H9 (cell line): Measurements from ENCODE around the gene SPSB4. TPM values are rescaled to one million over a fixed set of nuclear protein-coding genes. Genes with fewer than 3 reads are reported as not detected.
A peak's percentile ranks its signal among the peaks of the same experiment; 100 is the strongest.
"Not testable (repeated sequence)": the region's sequence is repeated elsewhere in the genome, so short reads cannot be mapped to it uniquely, and the experiment has no call there.

Source experiments
- DNase-seq: peaks from one replicate; pipeline ENCODE4 v3.0.0-alpha.2; 2017
- H2AFZ ChIP-seq: one replicate; pipeline ENCODE4 v1.6.1; 2013; ENCODE audit warnings: mild to moderate bottlenecking, low read length, control low read depth, moderate library complexity
- H2AK5ac ChIP-seq: 2 replicates; pipeline ENCODE4 v1.6.1; 2013; ENCODE audit warnings: low read length, control low read depth, mixed read lengths; ENCODE audit not compliant: insufficient read length
- H2BK120ac ChIP-seq: one replicate; pipeline ENCODE4 v1.6.1; 2013; ENCODE audit warnings: low read depth, mild to moderate bottlenecking, low read length, control low read depth, inconsistent platforms; ENCODE audit not compliant: poor library complexity, severe bottlenecking
- H2BK12ac ChIP-seq: 2 replicates; pipeline ENCODE4 v1.6.1; 2013; ENCODE audit warnings: low read length, control low read depth, mixed read lengths, low read depth; ENCODE audit not compliant: insufficient read length
- H2BK15ac ChIP-seq: 2 replicates; pipeline ENCODE4 v1.6.1; 2013; ENCODE audit warnings: low read depth, low read length, control low read depth
- H2BK20ac ChIP-seq: one replicate; pipeline ENCODE4 v1.6.1; 2013; ENCODE audit warnings: low read depth, mild to moderate bottlenecking, low read length, control low read depth, inconsistent platforms; ENCODE audit not compliant: poor library complexity, severe bottlenecking
- H2BK5ac ChIP-seq: 2 replicates; pipeline ENCODE4 v1.6.1; 2013; ENCODE audit warnings: low read length, control low read depth, mixed read lengths; ENCODE audit not compliant: insufficient read length
- H3K14ac ChIP-seq: 2 replicates; pipeline ENCODE4 v1.6.1; 2013; ENCODE audit warnings: low read length, control low read depth; ENCODE audit not compliant: insufficient read depth
- H3K18ac ChIP-seq: 2 replicates; pipeline ENCODE4 v1.6.1; 2013; ENCODE audit warnings: low read depth, mild to moderate bottlenecking, mixed read lengths, low read length, control low read depth; ENCODE audit not compliant: insufficient read length
- H3K23ac ChIP-seq: 2 replicates; pipeline ENCODE4 v1.6.1; 2013; ENCODE audit warnings: low read length, control low read depth, mixed read lengths, low read depth; ENCODE audit not compliant: insufficient read length
- H3K23me2 ChIP-seq: 2 replicates; pipeline ENCODE4 v1.6.1; 2013; ENCODE audit warnings: low read depth, mild to moderate bottlenecking, mixed read lengths, low read length, control low read depth; ENCODE audit not compliant: insufficient read length, poor library complexity, severe bottlenecking
- H3K27ac ChIP-seq: 2 replicates; pipeline ENCODE4 v1.5.1; 2013; ENCODE audit warnings: low read length, control low read depth, mixed read lengths, low read depth; ENCODE audit not compliant: insufficient read length
- H3K27me3 ChIP-seq: 2 replicates; pipeline ENCODE4 v1.6.1; 2013; ENCODE audit warnings: low read length, control low read depth, inconsistent platforms; ENCODE audit not compliant: insufficient read depth
- H3K4ac ChIP-seq: 2 replicates; pipeline ENCODE4 v1.6.1; 2013; ENCODE audit warnings: low read depth, mild to moderate bottlenecking, control low read depth, inconsistent platforms, low read length, moderate library complexity
- H3K4me1 ChIP-seq: 2 replicates; pipeline ENCODE4 v1.6.1; 2013; ENCODE audit warnings: low read length, control low read depth, inconsistent platforms; ENCODE audit not compliant: insufficient read depth
- H3K4me2 ChIP-seq: 2 replicates; pipeline ENCODE4 v1.6.1; 2013; ENCODE audit warnings: low read length, control low read depth, mixed read lengths; ENCODE audit not compliant: insufficient read length, insufficient read depth
- H3K56ac ChIP-seq: 2 replicates; pipeline ENCODE4 v1.6.1; 2013; ENCODE audit warnings: low read depth, mild to moderate bottlenecking, mixed read lengths, low read length, control low read depth; ENCODE audit not compliant: insufficient read length
- H3K79me1 ChIP-seq: 2 replicates; pipeline ENCODE4 v1.6.1; 2013; ENCODE audit warnings: low read depth, mild to moderate bottlenecking, moderate library complexity, low read length, control low read depth, inconsistent platforms; ENCODE audit not compliant: insufficient read depth, poor library complexity, severe bottlenecking
- H3K79me2 ChIP-seq: 2 replicates; pipeline ENCODE4 v1.6.1; 2013; ENCODE audit warnings: low read length, control low read depth, inconsistent platforms; ENCODE audit not compliant: insufficient read depth
- H3K9ac ChIP-seq: 2 replicates; pipeline ENCODE4 v1.6.1; 2013; ENCODE audit warnings: low read length, control low read depth, mixed read lengths; ENCODE audit not compliant: insufficient read length; ENCODE audit errors: extremely low read depth
- H3K9me3 ChIP-seq: one replicate; pipeline ENCODE4 v1.6.1; 2013; ENCODE audit warnings: low read depth, low read length, inconsistent platforms; ENCODE audit not compliant: control insufficient read depth
- H3T11ph ChIP-seq: one replicate; pipeline ENCODE4 v1.6.1; 2013; ENCODE audit warnings: mild to moderate bottlenecking, low read length, control low read depth, inconsistent platforms
- H4K20me1 ChIP-seq: one replicate; pipeline ENCODE4 v1.6.1; 2013; ENCODE audit not compliant: control insufficient read depth, insufficient read length, insufficient read depth
- H4K5ac ChIP-seq: 2 replicates; pipeline ENCODE4 v1.6.1; 2013; ENCODE audit warnings: low read depth, mild to moderate bottlenecking, mixed read lengths, low read length, control low read depth; ENCODE audit not compliant: insufficient read length
- H4K8ac ChIP-seq: replicated peaks from 2 replicates; pipeline ENCODE4 v1.6.1; 2013; ENCODE audit warnings: low read length, control low read depth, mixed read lengths, low read depth; ENCODE audit not compliant: insufficient read length
- H4K91ac ChIP-seq: 2 replicates; pipeline ENCODE4 v1.6.1; 2013; ENCODE audit warnings: low read depth, mild to moderate bottlenecking, moderate library complexity, mixed read lengths, low read length, control low read depth; ENCODE audit not compliant: insufficient read length
- H3K27ac Mint-ChIP-seq, 3 experiments: 2 replicates in 2 of 3; 3 replicates in 1 of 3; pipeline ENCODE4 v1.8.0; 2020 to 2021; ENCODE audit warnings: mixed read lengths in 3 of 3, mild to moderate bottlenecking in 1 of 3, moderate library complexity in 1 of 3
- H3K27me3 Mint-ChIP-seq: 2 replicates; pipeline ENCODE4 v1.8.0; 2021; ENCODE audit warnings: low read depth, mild to moderate bottlenecking, moderate library complexity, mixed read lengths
- H3K36me3 Mint-ChIP-seq, 3 experiments: 2 replicates in 2 of 3; 3 replicates in 1 of 3; pipeline ENCODE4 v1.8.0; 2020 to 2021; ENCODE audit warnings: low read depth in 3 of 3, mixed read lengths in 3 of 3; ENCODE audit not compliant: insufficient read depth in 1 of 3
- H3K4me1 Mint-ChIP-seq, 2 experiments: 2 replicates each; pipeline ENCODE4 v1.8.0; 2020; ENCODE audit warnings: mixed read lengths in 2 of 2
- H3K4me3 Mint-ChIP-seq, 2 experiments: 2 replicates in 1 of 2; 3 replicates in 1 of 2; pipeline ENCODE4 v1.8.0; 2020 to 2021; ENCODE audit warnings: mild to moderate bottlenecking in 2 of 2, mixed read lengths in 2 of 2, moderate library complexity in 1 of 2
- H3K9me3 Mint-ChIP-seq, 2 experiments: 2 replicates in 1 of 2; 3 replicates in 1 of 2; pipeline ENCODE4 v1.8.0; 2020; ENCODE audit warnings: mild to moderate bottlenecking in 2 of 2, mixed read lengths in 2 of 2, moderate library complexity in 1 of 2
- WGBS: extraction: QIAGEN DNeasy Blood & Tissue Kit; methylation state at CpG from one replicate; pipeline ENCODE4 v1.1.7; 2013; ENCODE audit warnings: missing lambda C conversion rate, low lambda C conversion rate, mixed read lengths; ENCODE audit not compliant: insufficient read length; ENCODE audit errors: extremely low coverage; 5-methylcytosine and 5-hydroxymethylcytosine counted together
- total RNA-seq: library from RNA; stranded (reverse); gene quantifications from 2 replicates; pipeline ENCODE4 v1.2.1, GENCODE V29; 2021
- TF ChIP-seq, protein P1 (sequence below): fragments of 200-600 bp; sonication (generic); conservative IDR thresholded peaks from 3 replicates; pipeline ENCODE4 v1.8.0; 2021; ENCODE audit warnings: antibody characterized with exemption, mild to moderate bottlenecking

Gene SPSB4
- total RNA-seq, 1 experiment from 2014 or later, result 6.2 TPM

DNA sequence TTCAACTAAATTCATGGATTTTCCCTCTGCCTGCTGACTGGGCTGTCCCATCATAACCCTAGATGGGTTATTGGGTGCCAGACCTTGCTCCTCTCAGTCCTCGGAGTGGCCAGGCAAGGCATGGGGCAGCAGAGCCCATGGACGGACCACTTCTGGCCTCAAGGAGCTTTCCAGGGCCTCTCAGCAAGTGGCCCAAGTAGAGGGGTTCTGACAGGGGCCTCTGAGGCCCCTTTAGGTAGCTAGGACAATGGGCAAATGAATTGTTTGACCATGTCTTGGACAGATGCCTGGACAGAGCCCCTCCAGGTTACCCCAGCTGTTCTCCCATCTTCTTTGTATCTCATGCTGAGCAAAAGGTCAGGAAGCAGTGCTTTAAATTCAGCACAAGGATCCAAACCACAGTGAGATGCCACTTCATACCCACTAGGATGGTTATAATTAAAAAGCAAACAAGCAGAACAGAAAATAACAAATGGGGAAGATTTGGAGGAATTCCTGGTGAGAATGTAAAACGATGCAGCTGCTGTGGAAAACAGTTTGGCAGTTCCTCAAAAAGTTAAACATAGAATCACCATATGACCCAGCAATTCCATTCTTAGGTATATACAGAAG is 61.6 kb downstream of the SPSB4 start:
- Mint-ChIP-seq H3K36me3 (peaks cover 0 to 8% (median 2%) of the 10 kb centered on the region in 3 experiments; a peak in 3 of 7 replicates), H3K27me3 (peaks cover 1% of the 10 kb centered on the region; the same call in 1 of the 2 replicates), H3K9me3 (peaks cover 6 to 9% of the 10 kb centered on the region in 2 experiments; a peak in 3 of 5 replicates), H3K4me3 (no peak overlapping the region), H3K4me1 (no peaks in the 10 kb centered on the region), H3K27ac (no peak overlapping the region)
- no peak overlapping the region for H3K4me2 ChIP-seq
- H3K14ac ChIP-seq, result no peak overlapping the region
- WGBS, result no CpG with 5 or more reads among the region's 3 CpGs
- no peaks in the 10 kb centered on the region for H3K9me3 ChIP-seq
- no peak overlapping the region for H3K27ac ChIP-seq
- H2AFZ ChIP-seq, result no peak overlapping the region
- H2BK15ac ChIP-seq, result no peak overlapping the region
- H3K4me1 ChIP-seq, result no peaks in the 10 kb centered on the region
- H3K18ac ChIP-seq, result no peak overlapping the region
- no peak overlapping the region for H2BK120ac ChIP-seq
- no peak overlapping the region for H3K4ac ChIP-seq
- no peaks in the 10 kb centered on the region for H3K79me1 ChIP-seq
- TF ChIP-seq, protein P1, sequence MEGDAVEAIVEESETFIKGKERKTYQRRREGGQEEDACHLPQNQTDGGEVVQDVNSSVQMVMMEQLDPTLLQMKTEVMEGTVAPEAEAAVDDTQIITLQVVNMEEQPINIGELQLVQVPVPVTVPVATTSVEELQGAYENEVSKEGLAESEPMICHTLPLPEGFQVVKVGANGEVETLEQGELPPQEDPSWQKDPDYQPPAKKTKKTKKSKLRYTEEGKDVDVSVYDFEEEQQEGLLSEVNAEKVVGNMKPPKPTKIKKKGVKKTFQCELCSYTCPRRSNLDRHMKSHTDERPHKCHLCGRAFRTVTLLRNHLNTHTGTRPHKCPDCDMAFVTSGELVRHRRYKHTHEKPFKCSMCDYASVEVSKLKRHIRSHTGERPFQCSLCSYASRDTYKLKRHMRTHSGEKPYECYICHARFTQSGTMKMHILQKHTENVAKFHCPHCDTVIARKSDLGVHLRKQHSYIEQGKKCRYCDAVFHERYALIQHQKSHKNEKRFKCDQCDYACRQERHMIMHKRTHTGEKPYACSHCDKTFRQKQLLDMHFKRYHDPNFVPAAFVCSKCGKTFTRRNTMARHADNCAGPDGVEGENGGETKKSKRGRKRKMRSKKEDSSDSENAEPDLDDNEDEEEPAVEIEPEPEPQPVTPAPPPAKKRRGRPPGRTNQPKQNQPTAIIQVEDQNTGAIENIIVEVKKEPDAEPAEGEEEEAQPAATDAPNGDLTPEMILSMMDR, result no peak
- H3K79me2 ChIP-seq, result no peaks in the 10 kb centered on the region
- H3K9ac ChIP-seq, result no peak overlapping the region
- H4K91ac ChIP-seq, result no peak overlapping the region
- no peaks in the 10 kb centered on the region for H3K23me2 ChIP-seq
- no peak overlapping the region for H3K23ac ChIP-seq
- peak; percentile 10 for DNase-seq
- no peak overlapping the region for H3T11ph ChIP-seq
- no peaks in the 10 kb centered on the region for H4K20me1 ChIP-seq
- no peak overlapping the region for H4K5ac ChIP-seq
- no peaks in the 10 kb centered on the region for H3K27me3 ChIP-seq
- H2BK20ac ChIP-seq, result no peak overlapping the region
- H2BK12ac ChIP-seq, result no peak overlapping the region
- no peak overlapping the region for H2BK5ac ChIP-seq
- H4K8ac ChIP-seq, result no peak overlapping the region
- H3K56ac ChIP-seq, result no peak overlapping the region
- no peak overlapping the region for H2AK5ac ChIP-seq

DNA sequence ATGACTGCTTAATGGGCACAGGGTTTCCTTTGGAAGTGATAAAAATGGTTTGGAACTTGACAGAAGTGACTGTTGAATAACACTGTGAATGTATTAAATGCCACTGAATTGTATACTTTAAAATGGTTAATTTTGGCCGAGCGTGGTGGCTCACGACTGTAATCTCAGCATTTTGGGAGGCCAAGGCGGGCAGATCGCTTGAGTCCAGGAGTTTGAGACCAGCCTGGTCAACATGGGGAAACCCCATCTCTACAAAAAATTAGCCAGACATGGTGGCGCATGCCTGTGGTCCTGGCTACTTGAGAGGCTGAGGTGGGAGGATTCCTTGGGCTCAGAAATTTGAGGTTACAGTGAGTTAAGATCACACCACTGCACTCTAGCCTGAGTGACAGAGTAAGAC is 62.5 kb downstream of the SPSB4 start:
- DNase-seq, H2AK5ac ChIP-seq, H3K27me3 ChIP-seq, H3K4me1 ChIP-seq, H2BK5ac ChIP-seq, H4K8ac ChIP-seq, H3K4me1 Mint-ChIP-seq, H3K4me2 ChIP-seq, H2BK20ac ChIP-seq, H3K4ac ChIP-seq, H3K36me3 Mint-ChIP-seq, H3K79me2 ChIP-seq, H2AFZ ChIP-seq, H2BK120ac ChIP-seq, H3K23me2 ChIP-seq, H3K9ac ChIP-seq, H3K4me3 Mint-ChIP-seq, H3K27ac ChIP-seq, H4K5ac ChIP-seq, H4K91ac ChIP-seq, H3K14ac ChIP-seq, H3K9me3 ChIP-seq, H3K27ac Mint-ChIP-seq, H3K23ac ChIP-seq, H3T11ph ChIP-seq, H2BK12ac ChIP-seq, H3K79me1 ChIP-seq, H2BK15ac ChIP-seq, H3K18ac ChIP-seq, H3K56ac ChIP-seq, H4K20me1 ChIP-seq, H3K27me3 Mint-ChIP-seq: not testable (repeated sequence)
- peaks cover 6 to 11% of the 10 kb centered on the region in 2 experiments; a peak in 4 of 5 replicates for H3K9me3 Mint-ChIP-seq
- WGBS, result no CpG with 5 or more reads among the region's 6 CpGs
